K562 (cell line): ENCODE results near the gene SIT1. TPM values are rescaled to one million over a fixed set of nuclear protein-coding genes. Genes with fewer than 3 reads are reported as not detected.

Experiments used
- BRD9 ChIP-seq: fragments of 450-650 bp; IDR thresholded peaks from 2 replicates; pipeline ENCODE4 v1.6.1; 2018; ENCODE audit warnings: low read depth; ENCODE audit not compliant: partially characterized antibody
- DIDO1 ChIP-seq: fragments of 450-650 bp; IDR thresholded peaks from 2 replicates; pipeline ENCODE4 v1.6.1; 2016; ENCODE audit warnings: low read depth, missing biosample characterization, missing genetic modification characterization
- DPF2 ChIP-seq: fragments of 450-650 bp; IDR thresholded peaks from 2 replicates; pipeline ENCODE4 v1.6.1; 2016
- GTF2A2 ChIP-seq: IDR thresholded peaks from 2 replicates; pipeline ENCODE4 v1.6.1; 2016; ENCODE audit warnings: mild to moderate bottlenecking, missing genetic modification characterization, missing compliant biosample characterization
- HNRNPK ChIP-seq: fragments of 200-400 bp; formaldehyde crosslinking; IDR thresholded peaks from one replicate; pipeline ENCODE4 v1.6.1; 2018; ENCODE audit warnings: mild to moderate bottlenecking, low read depth, low read length; ENCODE audit not compliant: poor library complexity, severe bottlenecking
- KAT8 ChIP-seq: fragments of 450-650 bp; IDR thresholded peaks from 2 replicates; pipeline ENCODE4 v1.6.1; 2016; ENCODE audit warnings: low read depth, mild to moderate bottlenecking
- MXI1 ChIP-seq: IDR thresholded peaks from 2 replicates; pipeline ENCODE4 v1.6.1; 2011; ENCODE audit warnings: low read depth, mild to moderate bottlenecking, improper control_type of control experiment, low read length
- NCOA2 ChIP-seq, 2 experiments: fragments of 450-650 bp; IDR thresholded peaks; 2 replicates each; pipeline ENCODE4 v1.6.1; 2018; ENCODE audit warnings: mild to moderate bottlenecking in 2 of 2, moderate library complexity in 1 of 2; ENCODE audit not compliant: partially characterized antibody in 2 of 2
- NFIX ChIP-seq: fragments of 250-450 bp; sonication (Bioruptor Pico); IDR thresholded peaks from 2 replicates; pipeline ENCODE4 v1.4.0; 2020; ENCODE audit warnings: low read depth, mild to moderate bottlenecking, moderate library complexity
- RBM14 ChIP-seq: fragments of 200-400 bp; formaldehyde crosslinking; IDR thresholded peaks from 2 replicates; pipeline ENCODE4 v1.6.1; 2018; ENCODE audit warnings: low read depth, mild to moderate bottlenecking, low read length, moderate library complexity, borderline replicate concordance; ENCODE audit not compliant: insufficient read depth
- RFX1 ChIP-seq: fragments of 450-650 bp; IDR thresholded peaks from 2 replicates; pipeline ENCODE4 v1.6.1; 2016; ENCODE audit warnings: mild to moderate bottlenecking, moderate library complexity
- SAP30 ChIP-seq: fragments of 200-600 bp; sonication (generic); IDR thresholded peaks from 2 replicates; pipeline ENCODE4 v1.6.1; 2012; ENCODE audit warnings: borderline replicate concordance, low read depth, mild to moderate bottlenecking, moderate library complexity, low read length, control low read depth, inconsistent platforms; ENCODE audit not compliant: insufficient read depth, poor library complexity, severe bottlenecking
- SOX6 ChIP-seq: fragments of 450-650 bp; IDR thresholded peaks from 2 replicates; pipeline ENCODE4 v1.6.1; 2014; ENCODE audit warnings: mild to moderate bottlenecking
- SRSF7 ChIP-seq: fragments of 200-400 bp; formaldehyde crosslinking; optimal IDR thresholded peaks from 2 replicates; pipeline ENCODE3; 2017; ENCODE audit warnings: mild to moderate bottlenecking, low read depth, low read length
- ZNF12 ChIP-seq: sonication (generic); formaldehyde crosslinking; IDR thresholded peaks from 2 replicates; pipeline ENCODE4 v1.4.0; 2020; ENCODE audit warnings: mild to moderate bottlenecking, missing genetic modification reagents
- ZNF217 ChIP-seq: sonication (generic); formaldehyde crosslinking; IDR thresholded peaks from 2 replicates; pipeline ENCODE4 v1.8.0; 2022; ENCODE audit warnings: mild to moderate bottlenecking, missing genetic modification reagents
- ZNF3 ChIP-seq: fragments of 250-450 bp; sonication (Bioruptor Pico); IDR thresholded peaks from 2 replicates; pipeline ENCODE4 v1.5.0; 2021; ENCODE audit warnings: mild to moderate bottlenecking, moderate library complexity
- ZNF511 ChIP-seq: sonication (generic); formaldehyde crosslinking; IDR thresholded peaks from 2 replicates; pipeline ENCODE4 v1.8.0; 2022; ENCODE audit warnings: mild to moderate bottlenecking, missing genetic modification reagents
- polyA plus RNA-seq, 8 experiments: library from polyadenylated mRNA; depleted of rRNA in 4 of 8; stranded (reverse) in 5 of 8; unstranded in 3 of 8; fragments of >200 nt; fragmentation: Nextera tagmentation in 2 of 8; fragmentation: Illumina TruSeq in 1 of 8; extraction: Ambion mirVana in 2 of 8; extraction: Trizol in 1 of 8; gene quantifications; 2 replicates each; pipeline versions ENCODE4 v1.2.1 to v1.2.3, GENCODE V29; 2011 to 2014; ENCODE audit warnings: inconsistent platforms in 1 of 8, missing spikeins in 1 of 8
- total RNA-seq, 7 experiments: library from RNA; depleted of rRNA in 6 of 7; stranded (reverse); fragments of >200 nt in 6 of 7; fragmentation: Illumina TruSeq in 2 of 7; extraction: Trizol in 2 of 7; gene quantifications; 2 replicates each; pipeline versions ENCODE4 v1.2.1 to v1.2.3, GENCODE V29; 2011 to 2021; ENCODE audit warnings: low replicate concordance in 1 of 7
- TF ChIP-seq, protein P1 (sequence below), 2 experiments: fragments of 450-650 bp; IDR thresholded peaks; 2 replicates each; pipeline ENCODE4 v1.6.1; 2018; ENCODE audit warnings: mild to moderate bottlenecking in 2 of 2, low read depth in 1 of 2; ENCODE audit not compliant: partially characterized antibody in 2 of 2
- TF ChIP-seq, protein P2 (sequence below): fragments of 250-450 bp; sonication (Bioruptor Pico); IDR thresholded peaks from 2 replicates; pipeline ENCODE4 v1.8.0; 2022; ENCODE audit warnings: moderate library complexity, mild to moderate bottlenecking, inconsistent platforms
- TF ChIP-seq, protein P3 (sequence below): fragments of 450-650 bp; IDR thresholded peaks from 2 replicates; pipeline ENCODE4 v1.6.1; 2016; ENCODE audit warnings: borderline replicate concordance

SIT1 gene
- total and polyA plus RNA-seq, 9 of the 15 experiments (the other 6 are each of a cell fraction or from before 2014, with no cell fraction given): not detected

- peak; percentile 69 for TF ChIP-seq SOX6
- TF ChIP-seq NCOA2 (IDR thresholded peaks at IDR 0.05; ENCODE audit: partially characterized antibody in 2 of 2): no peak
- peak; percentile 82; the same call in 1 of the 2 replicates for TF ChIP-seq ZNF511 (CRISPR knock-in tag)
- peak; percentile 94 for TF ChIP-seq MXI1
- TF ChIP-seq ZNF3 (CRISPR knock-in tag): no peak
- TF ChIP-seq DPF2: peak; percentile 56; the same call in 1 of the 2 replicates
- TF ChIP-seq, protein P1, sequence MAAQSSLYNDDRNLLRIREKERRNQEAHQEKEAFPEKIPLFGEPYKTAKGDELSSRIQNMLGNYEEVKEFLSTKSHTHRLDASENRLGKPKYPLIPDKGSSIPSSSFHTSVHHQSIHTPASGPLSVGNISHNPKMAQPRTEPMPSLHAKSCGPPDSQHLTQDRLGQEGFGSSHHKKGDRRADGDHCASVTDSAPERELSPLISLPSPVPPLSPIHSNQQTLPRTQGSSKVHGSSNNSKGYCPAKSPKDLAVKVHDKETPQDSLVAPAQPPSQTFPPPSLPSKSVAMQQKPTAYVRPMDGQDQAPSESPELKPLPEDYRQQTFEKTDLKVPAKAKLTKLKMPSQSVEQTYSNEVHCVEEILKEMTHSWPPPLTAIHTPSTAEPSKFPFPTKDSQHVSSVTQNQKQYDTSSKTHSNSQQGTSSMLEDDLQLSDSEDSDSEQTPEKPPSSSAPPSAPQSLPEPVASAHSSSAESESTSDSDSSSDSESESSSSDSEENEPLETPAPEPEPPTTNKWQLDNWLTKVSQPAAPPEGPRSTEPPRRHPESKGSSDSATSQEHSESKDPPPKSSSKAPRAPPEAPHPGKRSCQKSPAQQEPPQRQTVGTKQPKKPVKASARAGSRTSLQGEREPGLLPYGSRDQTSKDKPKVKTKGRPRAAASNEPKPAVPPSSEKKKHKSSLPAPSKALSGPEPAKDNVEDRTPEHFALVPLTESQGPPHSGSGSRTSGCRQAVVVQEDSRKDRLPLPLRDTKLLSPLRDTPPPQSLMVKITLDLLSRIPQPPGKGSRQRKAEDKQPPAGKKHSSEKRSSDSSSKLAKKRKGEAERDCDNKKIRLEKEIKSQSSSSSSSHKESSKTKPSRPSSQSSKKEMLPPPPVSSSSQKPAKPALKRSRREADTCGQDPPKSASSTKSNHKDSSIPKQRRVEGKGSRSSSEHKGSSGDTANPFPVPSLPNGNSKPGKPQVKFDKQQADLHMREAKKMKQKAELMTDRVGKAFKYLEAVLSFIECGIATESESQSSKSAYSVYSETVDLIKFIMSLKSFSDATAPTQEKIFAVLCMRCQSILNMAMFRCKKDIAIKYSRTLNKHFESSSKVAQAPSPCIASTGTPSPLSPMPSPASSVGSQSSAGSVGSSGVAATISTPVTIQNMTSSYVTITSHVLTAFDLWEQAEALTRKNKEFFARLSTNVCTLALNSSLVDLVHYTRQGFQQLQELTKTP (IDR thresholded peaks at IDR 0.05; ENCODE audit: low read depth in 1 of 2, partially characterized antibody in 2 of 2): no peak
- no peak for TF ChIP-seq ZNF217
- TF ChIP-seq, protein P2, sequence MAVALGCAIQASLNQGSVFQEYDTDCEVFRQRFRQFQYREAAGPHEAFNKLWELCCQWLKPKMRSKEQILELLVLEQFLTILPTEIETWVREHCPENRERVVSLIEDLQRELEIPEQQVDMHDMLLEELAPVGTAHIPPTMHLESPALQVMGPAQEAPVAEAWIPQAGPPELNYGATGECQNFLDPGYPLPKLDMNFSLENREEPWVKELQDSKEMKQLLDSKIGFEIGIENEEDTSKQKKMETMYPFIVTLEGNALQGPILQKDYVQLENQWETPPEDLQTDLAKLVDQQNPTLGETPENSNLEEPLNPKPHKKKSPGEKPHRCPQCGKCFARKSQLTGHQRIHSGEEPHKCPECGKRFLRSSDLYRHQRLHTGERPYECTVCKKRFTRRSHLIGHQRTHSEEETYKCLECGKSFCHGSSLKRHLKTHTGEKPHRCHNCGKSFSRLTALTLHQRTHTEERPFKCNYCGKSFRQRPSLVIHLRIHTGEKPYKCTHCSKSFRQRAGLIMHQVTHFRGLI: no peak
- TF ChIP-seq SAP30: peak; percentile 25
- no peak for TF ChIP-seq NFIX (CRISPR knock-in tag)
- TF ChIP-seq HNRNPK: no peak
- no peak for TF ChIP-seq KAT8
- TF ChIP-seq ZNF12: 0 out of 2 replicates have a peak, but pooled peaks have one; percentile 26
- TF ChIP-seq GTF2A2: no peak
- no peak for TF ChIP-seq RBM14
- peak; percentile 69 for TF ChIP-seq BRD9
- TF ChIP-seq RFX1: peak; percentile 92
- TF ChIP-seq, protein P3, sequence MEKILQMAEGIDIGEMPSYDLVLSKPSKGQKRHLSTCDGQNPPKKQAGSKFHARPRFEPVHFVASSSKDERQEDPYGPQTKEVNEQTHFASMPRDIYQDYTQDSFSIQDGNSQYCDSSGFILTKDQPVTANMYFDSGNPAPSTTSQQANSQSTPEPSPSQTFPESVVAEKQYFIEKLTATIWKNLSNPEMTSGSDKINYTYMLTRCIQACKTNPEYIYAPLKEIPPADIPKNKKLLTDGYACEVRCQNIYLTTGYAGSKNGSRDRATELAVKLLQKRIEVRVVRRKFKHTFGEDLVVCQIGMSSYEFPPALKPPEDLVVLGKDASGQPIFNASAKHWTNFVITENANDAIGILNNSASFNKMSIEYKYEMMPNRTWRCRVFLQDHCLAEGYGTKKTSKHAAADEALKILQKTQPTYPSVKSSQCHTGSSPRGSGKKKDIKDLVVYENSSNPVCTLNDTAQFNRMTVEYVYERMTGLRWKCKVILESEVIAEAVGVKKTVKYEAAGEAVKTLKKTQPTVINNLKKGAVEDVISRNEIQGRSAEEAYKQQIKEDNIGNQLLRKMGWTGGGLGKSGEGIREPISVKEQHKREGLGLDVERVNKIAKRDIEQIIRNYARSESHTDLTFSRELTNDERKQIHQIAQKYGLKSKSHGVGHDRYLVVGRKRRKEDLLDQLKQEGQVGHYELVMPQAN: peak; percentile 84; the same call in 1 of the 2 replicates
- TF ChIP-seq DIDO1 (tag): no peak
- no peak for TF ChIP-seq SRSF7
Observed at GRCh38 chr9:35657546-35658136, 6.9 kb upstream of the SIT1 start, which contains the start of gene RMRP (continued).
